ENCODE measurements around the gene TRIB2. TPM values are rescaled to one million over a fixed set of nuclear protein-coding genes. Genes with fewer than 3 reads are reported as not detected.

TRIB2 gene
- polyA plus RNA-seq, 1 of the 3 experiments (the other 2 are of a cell fraction) = 27.5 TPM

- WGBS (ENCODE audit: low lambda C conversion rate) = 67% methylated on average over 5 of the region's 5 CpGs
- POLR2A ChIA-PET = no interaction called here
- DNase-seq = no peak
Observed at GRCh38 chr2:12682017-12682416, 34.7 kb upstream of the TRIB2 start.

GRCh38 chr2:12683457-12684100 is 33.2 kb upstream of the TRIB2 start:
- no peaks in the 10 kb centered on the region for H3K4me1 ChIP-seq (ENCODE audit: control insufficient read depth in 1 of 2, insufficient read depth in 2 of 2, low read depth in 1 of 2, low read length in 1 of 2)
- H3K9ac ChIP-seq = no peak overlapping the region
- H3K4me2 ChIP-seq = no peak overlapping the region
- no peaks in the 10 kb centered on the region for H3K79me2 ChIP-seq (ENCODE audit: insufficient read depth)
- H3K27ac ChIP-seq (ENCODE audit: low read depth in 2 of 2, low read length in 1 of 2) = no peak overlapping the region
- H3K9me2 ChIP-seq = no peaks in the 10 kb centered on the region
- H3K27me3 ChIP-seq (ENCODE audit: insufficient read depth) = no peaks in the 10 kb centered on the region
- no peaks in the 10 kb centered on the region for H3F3A ChIP-seq (replicated peaks; ENCODE audit: insufficient read depth)
- DNase-seq = no peak
- H3K4me3 ChIP-seq (ENCODE audit: low read depth in 2 of 2, low read length in 1 of 2) = no peak overlapping the region
- H4K20me1 ChIP-seq (ENCODE audit: insufficient read depth) = no peaks in the 10 kb centered on the region
- no peaks in the 10 kb centered on the region for H3K9me3 ChIP-seq
- 83% methylated on average over 6 of the region's 6 CpGs for WGBS (ENCODE audit: low lambda C conversion rate)
- H3K36me3 ChIP-seq (replicated peaks in 1 of 2; ENCODE audit: control insufficient read depth in 1 of 2, insufficient read depth in 2 of 2, low read length in 1 of 2) = no peaks in the 10 kb centered on the region
- ChIA-PET POLR2A (no interaction called here), CTCF (interaction anchor here (0.6 to 1.5 kb wide), 5 partner anchors 8 to 505 kb away, joined by 3 to 5 read pairs (median 4); no protein-coding TSS in a partner anchor)
- no peak overlapping the region for H2AFZ ChIP-seq (ENCODE audit: low read depth)
- TF ChIP-seq MAX (IDR thresholded peaks at IDR 0.05; ENCODE audit: low read depth) (no peak), EP300 (IDR thresholded peaks at IDR 0.05; ENCODE audit: borderline replicate concordance in 1 of 2, low read depth in 1 of 2, low read length in 1 of 2) (no peak), POLR2AphosphoS5 (IDR thresholded peaks at IDR 0.05; ENCODE audit: low read depth, low read length) (no peak), RXRA (IDR thresholded peaks at IDR 0.05; ENCODE audit: borderline replicate concordance, low read depth) (no peak), FOSL2 (IDR thresholded peaks at IDR 0.05; ENCODE audit: borderline replicate concordance, low read depth) (no peak), SMC3 (IDR thresholded peaks at IDR 0.05; ENCODE audit: low read depth, low read length) (no peak), ZBTB33 (IDR thresholded peaks at IDR 0.05; ENCODE audit: borderline replicate concordance, low read depth) (no peak), EZH2phosphoT487 (IDR thresholded peaks at IDR 0.05; ENCODE audit: borderline replicate concordance, low read depth) (no peak), NFIC (IDR thresholded peaks at IDR 0.05; ENCODE audit: borderline replicate concordance) (no peak), YY1 (IDR thresholded peaks at IDR 0.05; ENCODE audit: low read depth) (no peak), NRF1 (IDR thresholded peaks at IDR 0.05; ENCODE audit: low read depth, low read length) (no peak), MXI1 (IDR thresholded peaks at IDR 0.05; ENCODE audit: low read depth, low read length) (no peak)

More at GRCh38 chr2:12682017-12682416, 34.7 kb upstream of the TRIB2 start:
- no peaks in the 10 kb centered on the region for H3K27me3 ChIP-seq (ENCODE audit: insufficient read depth)
- H3K4me1 ChIP-seq (ENCODE audit: control insufficient read depth in 1 of 2, insufficient read depth in 2 of 2, low read depth in 1 of 2, low read length in 1 of 2) = no peaks in the 10 kb centered on the region
- no peak overlapping the region for H2AFZ ChIP-seq (ENCODE audit: low read depth)
- no peak overlapping the region for H3K27ac ChIP-seq (ENCODE audit: low read depth in 2 of 2, low read length in 1 of 2)
- no peaks in the 10 kb centered on the region for H3K9me3 ChIP-seq
- H3K9ac ChIP-seq = no peak overlapping the region
- CTCF ChIA-PET = interaction anchor here (1.1 to 1.3 kb wide), 2 partner anchors 12 to 35 kb away, joined by 3 read pairs; no protein-coding TSS in a partner anchor
- no peaks in the 10 kb centered on the region for H3K36me3 ChIP-seq (replicated peaks in 1 of 2; ENCODE audit: control insufficient read depth in 1 of 2, insufficient read depth in 2 of 2, low read length in 1 of 2)
- no peaks in the 10 kb centered on the region for H3F3A ChIP-seq (replicated peaks; ENCODE audit: insufficient read depth)
- no peak overlapping the region for H3K4me2 ChIP-seq
- no peaks in the 10 kb centered on the region for H3K79me2 ChIP-seq (ENCODE audit: insufficient read depth)
- TF ChIP-seq ELF1 (IDR thresholded peaks at IDR 0.05) (no peak), MAX (IDR thresholded peaks at IDR 0.05; ENCODE audit: low read depth) (no peak), EP300 (IDR thresholded peaks at IDR 0.05; ENCODE audit: borderline replicate concordance in 1 of 2, low read depth in 1 of 2, low read length in 1 of 2) (no peak), NFIC (IDR thresholded peaks at IDR 0.05; ENCODE audit: borderline replicate concordance) (no peak), REST (IDR thresholded peaks at IDR 0.05; ENCODE audit: low read depth, low read length) (no peak), EZH2phosphoT487 (IDR thresholded peaks at IDR 0.05; ENCODE audit: borderline replicate concordance, low read depth) (no peak), TEAD4 (IDR thresholded peaks at IDR 0.05; ENCODE audit: borderline replicate concordance, insufficient read depth) (no peak), TAF1 (IDR thresholded peaks at IDR 0.05; ENCODE audit: borderline replicate concordance, low read depth, low read length) (no peak)
- no peaks in the 10 kb centered on the region for H4K20me1 ChIP-seq (ENCODE audit: insufficient read depth)
- H3K9me2 ChIP-seq = no peaks in the 10 kb centered on the region
- no peak overlapping the region for H3K4me3 ChIP-seq (ENCODE audit: low read depth in 2 of 2, low read length in 1 of 2)
